Left lobe of liver (tissue), 2 donors: Measurements from ENCODE around the gene TRAPPC10. TPM values are rescaled to one million over a fixed set of nuclear protein-coding genes. Genes with fewer than 3 reads are reported as not detected.

ENCODE experiments used
- ATAC-seq: fragments of 200-7000 bp; cut with Tn5 transposase; one replicate; pipeline ENCODE4 v1.9.1; 2020; ENCODE audit warnings: mild to moderate bottlenecking, moderate library complexity
- DNase-seq: peaks from one replicate; pipeline ENCODE4 v3.0.0-alpha.2; 2020; ENCODE audit warnings: low spot score
- total RNA-seq: library from RNA; stranded (reverse); gene quantifications from one replicate; pipeline ENCODE4 v1.2.1, GENCODE V29; 2021
- donor health status: DM: no; HTN: no; CAD: no; lungs with moderate emphysema.
- donor health status: DM: no; HTN: yes; CAD: no.

The TRAPPC10 gene
- total RNA-seq, 1 donor from 2014 or later, result 21.2 TPM

DNA sequence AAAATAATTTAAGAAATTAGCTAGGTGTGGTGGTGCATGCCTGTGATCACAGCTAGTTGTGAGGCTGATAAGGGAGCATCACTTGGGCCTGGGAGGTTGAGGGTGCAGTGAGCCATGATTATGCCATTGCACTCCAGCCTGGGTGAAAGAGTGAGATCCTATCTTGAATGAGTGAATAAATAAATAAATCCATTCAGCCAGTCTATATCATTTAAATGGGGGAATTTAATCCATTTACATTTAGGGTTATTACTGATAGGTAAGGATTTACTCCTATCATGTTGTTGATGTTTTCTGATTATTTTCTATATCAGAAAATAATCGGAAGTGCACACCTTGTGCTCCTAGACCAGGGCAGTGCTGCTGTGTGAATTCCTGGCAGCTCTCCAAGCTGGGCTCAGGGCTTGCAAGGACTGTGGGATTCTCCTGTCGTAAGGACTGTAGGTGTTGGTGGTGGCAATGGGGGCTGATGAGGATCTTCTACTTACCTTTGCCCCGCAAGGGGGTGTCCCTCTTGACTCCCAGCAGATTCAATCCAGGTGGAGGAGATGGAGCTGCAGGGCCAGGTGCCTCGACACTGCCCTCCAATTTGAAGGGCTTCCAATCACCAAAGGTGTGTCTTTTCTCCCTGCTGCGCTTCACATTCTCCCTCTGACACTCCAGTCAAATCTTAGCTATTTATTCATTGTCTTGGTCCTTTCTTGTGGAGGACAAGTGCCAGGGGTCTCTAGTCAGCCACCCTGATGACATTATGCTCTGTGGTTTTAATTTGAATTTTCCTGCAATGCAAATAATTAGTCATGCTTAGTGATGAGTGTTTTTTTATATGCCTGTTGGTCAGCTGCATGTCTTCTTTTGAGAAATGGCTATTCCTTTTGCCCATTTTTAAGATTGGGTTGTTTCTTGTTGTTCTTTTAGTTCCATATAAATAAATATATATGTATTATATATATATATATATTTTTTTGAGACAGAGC, 14.1 kb upstream of the TRAPPC10 start:
- DNase-seq (no peak), ATAC-seq (no peak)

DNA sequence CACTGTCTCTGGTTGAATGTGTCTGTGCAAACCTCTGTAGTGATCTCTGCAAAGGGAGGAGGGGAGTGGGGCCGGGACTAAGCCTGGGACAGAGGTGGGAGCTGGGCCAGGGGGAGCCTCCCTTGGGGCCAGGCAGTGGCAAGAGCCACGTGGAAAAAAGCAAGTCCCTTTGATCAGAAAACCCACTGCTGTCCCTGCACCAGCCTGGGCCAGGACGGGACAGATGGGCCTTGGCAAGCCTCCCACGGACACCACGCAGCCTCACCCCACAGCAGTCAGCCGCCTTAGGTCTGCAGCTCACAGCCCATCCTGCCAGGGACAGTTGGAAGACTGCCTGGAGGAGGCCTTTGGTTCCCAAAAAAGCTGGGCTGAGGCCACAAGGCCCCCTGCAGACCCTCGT, 11.7 kb upstream of the TRAPPC10 start:
- DNase-seq (no peak), ATAC-seq (no peak)

DNA sequence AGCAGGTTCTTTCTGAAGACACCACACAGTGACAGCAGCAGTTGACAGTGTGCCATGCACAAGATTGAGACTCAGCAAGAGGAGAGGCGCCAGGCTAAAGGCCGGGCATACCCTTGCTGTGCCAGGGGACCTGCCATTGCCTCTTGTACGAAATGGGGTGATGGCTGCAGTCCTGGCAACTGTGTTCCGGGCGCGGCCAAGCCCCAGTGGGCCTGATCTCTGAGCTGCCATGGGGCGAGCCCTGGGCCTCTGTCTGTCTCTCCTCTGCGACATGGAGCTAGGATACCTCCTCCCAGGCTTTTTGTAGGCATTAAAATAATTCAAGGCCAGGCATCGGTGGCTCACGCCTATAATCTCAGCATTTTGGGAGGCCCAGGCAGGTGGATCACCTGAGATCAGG, 9.6 kb upstream of the TRAPPC10 start:
- DNase-seq (no peak), ATAC-seq (no peak)

DNA sequence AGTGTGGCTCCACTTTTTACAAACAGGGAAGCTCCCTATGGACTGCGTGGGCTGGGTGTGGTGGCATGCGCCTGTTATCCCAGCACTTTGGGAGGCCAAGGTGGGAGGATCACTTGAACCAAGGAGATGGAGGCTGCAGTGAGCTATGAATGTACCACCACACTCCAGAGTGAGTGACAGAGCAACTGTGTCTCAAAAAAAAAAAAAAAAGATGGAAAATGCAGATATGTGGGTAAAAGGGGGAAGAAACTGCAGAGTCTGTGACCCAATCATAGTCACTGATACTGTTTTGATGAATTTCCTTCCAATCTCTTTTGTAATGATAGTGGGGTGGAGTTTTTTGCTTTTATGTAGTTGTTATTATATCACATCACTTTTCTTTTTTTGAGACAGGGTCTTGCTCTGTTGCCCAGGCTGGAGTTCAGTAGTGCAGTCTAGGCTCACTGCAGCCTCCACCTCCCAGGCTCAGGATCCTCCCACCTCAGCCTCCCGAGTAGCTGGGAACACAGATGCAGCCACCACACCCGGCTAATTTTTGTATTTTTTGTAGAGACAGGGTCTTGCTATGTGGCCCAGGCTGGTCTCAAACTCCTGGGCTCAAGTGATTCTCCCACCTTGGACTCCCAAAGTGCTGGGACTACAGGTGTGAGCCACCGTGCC, 8.7 kb upstream of the TRAPPC10 start:
- no peak for DNase-seq

DNA sequence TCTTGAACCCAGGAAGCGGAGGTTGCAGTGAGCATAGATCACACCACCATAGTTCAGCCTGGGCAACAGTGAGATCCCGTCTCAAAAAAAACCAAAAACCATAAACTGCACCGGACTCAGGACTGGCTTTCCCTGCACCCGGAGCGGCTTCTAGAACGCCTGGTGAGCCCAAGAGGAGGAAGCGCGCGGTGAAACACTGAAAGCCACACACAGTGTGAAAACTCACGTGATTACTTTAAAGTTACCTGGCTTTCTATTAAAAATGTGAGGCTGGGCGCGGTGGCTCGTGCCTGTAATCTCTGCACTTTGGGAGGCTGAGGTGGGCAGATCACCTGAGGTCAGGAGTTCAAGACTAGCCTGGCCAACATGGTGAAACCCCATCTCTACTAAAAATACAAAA, 7.0 kb upstream of the TRAPPC10 start:
- ATAC-seq (no peak), DNase-seq (no peak)

More for the DNA sequence above, 8.7 kb upstream of the TRAPPC10 start:
- ATAC-seq, result no peak

DNA sequence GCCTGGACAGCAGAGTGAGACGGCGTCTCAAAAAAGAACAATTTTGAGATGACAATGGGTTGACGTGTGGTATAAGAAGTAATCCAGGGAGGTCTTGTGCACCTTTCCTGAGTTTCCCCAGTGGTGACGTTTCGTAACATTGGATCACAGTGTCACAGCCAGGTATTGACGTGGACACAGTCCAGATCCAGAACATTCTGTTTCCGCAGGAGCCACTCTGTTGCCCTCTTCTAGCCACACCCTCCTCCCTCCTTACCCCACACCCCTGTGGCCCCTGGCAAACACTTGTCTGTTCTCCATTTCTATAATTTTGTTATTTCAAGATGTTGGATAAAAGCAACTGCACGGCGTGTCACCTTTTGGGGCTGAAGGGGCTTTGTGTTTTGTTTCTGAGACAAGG, 6.5 kb upstream of the TRAPPC10 start:
- DNase-seq (peak; percentile 81), ATAC-seq (peak; percentile 89)

DNA sequence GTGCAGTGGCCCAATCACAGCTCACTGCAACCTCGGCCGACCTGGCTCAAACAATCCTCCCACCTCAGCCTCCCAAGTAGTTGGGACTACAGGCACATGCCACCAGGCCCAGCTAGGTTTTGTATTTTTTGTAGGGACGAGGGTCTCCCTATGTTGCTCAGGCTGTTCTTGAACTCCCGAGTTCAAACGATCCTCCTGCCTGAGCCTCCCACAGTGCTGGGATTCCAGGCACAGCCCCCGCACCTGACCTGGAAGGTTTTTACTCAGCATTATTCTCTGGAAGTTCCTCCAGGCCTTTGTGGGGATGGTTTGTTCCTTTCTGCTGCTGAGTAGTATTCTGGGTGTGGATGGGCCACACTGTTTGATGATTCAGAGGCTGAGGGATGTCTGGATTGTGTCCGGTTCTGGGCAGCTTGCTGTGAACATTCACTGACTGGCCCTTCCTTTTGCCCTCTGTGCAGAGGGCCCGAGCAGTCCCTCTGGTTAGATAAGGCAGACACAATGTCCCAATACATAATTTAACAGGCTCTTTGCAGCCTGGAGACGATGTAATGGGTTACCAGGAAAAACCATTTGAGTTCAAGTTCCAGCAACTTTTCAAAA, 6.0 kb upstream of the TRAPPC10 start:
- DNase-seq, result no peak
- ATAC-seq, result peak; percentile 54

DNA sequence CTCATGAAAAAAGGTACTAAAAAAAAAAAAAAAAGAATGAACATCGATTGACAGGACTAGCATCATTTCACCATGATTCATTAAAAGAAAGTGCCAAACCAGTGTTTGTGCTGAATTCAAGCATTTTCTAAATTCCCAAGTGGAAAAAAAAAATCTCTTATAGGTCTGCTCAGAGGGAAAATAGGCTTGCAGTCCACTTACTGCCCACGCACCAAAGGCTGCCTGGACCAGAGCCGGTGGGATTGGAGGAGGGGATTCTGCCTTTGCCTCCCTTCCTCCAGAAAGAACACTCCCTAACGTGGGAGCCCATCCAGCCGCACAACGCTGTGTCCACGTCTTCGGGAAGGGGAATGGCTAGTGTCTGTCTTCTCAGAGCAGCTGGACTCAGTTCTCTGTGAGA, 5.5 kb upstream of the TRAPPC10 start:
- ATAC-seq (no peak), DNase-seq (no peak)

DNA sequence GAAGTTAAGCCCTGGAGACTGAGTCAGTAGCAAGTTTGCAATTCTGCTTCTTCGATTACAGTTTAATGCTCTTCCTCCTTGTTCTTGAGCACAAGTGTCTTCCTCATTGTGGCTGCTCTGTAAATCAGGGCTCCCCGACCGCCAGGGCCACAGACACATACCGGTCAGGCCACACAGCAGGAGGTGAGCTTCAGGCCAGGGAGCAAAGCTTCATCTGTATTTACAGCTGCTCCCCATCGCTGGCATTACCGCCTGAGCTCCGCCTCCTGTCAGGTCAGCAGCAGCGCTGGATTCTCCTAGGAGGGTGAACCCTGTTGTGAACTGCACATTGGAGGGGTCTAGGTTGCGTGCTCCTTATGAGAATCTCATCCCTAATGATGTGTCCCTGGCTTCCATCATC, 1.7 kb upstream of the TRAPPC10 start:
- no peak for DNase-seq
- ATAC-seq, result no peak

DNA sequence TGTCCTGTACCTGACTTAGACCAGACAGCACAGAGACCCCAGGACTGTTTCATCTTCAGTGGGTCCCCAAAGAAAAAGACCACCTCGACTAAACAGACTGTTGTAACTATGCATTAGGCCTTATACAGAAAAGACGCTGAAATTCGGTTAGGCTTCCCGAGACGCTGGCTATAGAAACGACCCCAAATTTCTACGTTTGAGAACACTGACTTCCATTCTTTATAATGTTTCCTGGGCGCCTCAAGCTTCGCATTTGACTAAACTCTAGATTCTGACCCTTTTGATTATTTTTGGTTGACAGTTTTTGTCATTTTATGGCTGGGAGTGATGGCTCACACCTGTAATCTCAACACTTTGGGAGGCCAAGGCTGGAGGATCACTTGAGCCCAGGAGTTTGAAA, 986 bp upstream of the TRAPPC10 start:
- ATAC-seq, result no peak
- DNase-seq, result no peak

DNA sequence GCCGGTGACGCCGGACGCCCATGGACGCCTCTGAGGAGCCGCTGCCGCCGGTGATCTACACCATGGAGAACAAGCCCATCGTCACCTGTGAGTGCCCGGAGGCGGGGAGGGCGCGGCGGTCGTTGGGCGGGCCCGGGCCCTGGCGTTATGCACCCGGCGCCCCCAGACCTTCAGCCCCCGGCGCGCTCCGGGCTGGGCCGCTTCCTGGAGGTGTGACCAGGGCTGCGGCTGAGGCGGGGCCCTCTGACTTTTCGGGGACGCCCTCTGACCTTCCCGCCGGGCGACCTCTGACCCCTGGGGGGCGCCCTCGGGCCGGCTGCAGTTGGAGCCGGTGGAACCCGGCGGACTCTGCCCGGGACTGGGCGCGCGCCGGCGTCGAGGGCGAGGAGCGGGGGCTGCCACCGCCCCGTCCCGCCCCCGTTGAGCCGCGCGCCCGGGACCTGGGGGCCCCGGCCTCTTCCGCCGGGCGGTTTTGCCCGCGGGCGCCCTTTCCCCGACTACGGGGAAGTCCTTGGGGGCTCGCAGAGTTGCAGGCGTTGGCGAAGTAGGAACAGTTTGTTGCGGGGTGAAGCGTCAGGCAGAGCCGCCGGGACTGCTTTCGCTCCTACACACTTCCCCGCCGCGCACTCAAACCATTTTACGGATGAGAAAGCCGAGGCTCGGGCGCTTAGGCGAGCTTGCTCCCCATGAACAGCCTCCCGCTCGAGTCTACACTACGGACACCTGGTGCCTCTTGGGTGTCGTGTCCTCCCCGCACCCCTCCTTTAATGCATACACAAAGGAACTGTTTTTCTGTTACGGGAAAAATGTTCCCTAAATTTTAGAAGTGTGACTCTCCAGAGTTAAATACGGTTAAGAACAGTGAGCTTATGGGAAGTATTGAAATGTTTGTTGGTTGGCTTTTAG, 618 bp downstream of the TRAPPC10 start:
- peak; percentile 83 for ATAC-seq
- DNase-seq, result peak; percentile 93

DNA sequence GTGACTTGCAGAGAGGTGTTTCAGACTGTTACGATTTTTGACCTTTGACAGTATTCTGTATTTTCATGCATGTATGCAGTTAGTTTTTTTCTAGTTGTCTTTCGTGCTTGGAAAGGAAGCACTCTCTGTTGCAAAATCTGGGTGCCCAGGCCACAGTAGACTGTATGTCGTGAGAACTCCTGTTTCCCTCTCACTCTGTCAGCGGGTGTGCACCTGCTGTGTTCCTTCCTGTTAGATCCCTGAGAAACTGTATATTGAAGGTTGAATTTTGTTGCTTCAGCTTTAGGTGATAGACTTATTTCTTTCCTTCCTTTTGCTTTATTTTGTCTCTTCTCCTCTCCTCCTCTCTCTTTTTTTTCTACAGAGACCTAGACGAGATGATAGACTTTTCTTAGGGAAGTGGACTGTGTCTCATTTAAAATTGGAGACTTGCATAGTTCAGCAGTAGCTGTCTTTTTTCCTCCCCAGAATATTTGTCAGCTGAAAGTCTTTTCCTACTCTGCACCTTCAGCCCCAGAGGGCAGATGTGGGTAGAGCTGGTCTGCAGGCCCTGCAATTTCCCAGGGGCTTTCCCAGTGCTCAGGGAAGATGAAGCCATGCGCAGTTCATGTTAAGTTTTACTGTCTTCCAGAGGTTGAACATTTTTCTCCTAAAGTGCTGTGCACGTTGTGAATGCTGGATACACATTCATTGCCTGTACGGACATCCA, 1.4 kb downstream of the TRAPPC10 start:
- peak; percentile 22 for ATAC-seq
- no peak for DNase-seq

DNA sequence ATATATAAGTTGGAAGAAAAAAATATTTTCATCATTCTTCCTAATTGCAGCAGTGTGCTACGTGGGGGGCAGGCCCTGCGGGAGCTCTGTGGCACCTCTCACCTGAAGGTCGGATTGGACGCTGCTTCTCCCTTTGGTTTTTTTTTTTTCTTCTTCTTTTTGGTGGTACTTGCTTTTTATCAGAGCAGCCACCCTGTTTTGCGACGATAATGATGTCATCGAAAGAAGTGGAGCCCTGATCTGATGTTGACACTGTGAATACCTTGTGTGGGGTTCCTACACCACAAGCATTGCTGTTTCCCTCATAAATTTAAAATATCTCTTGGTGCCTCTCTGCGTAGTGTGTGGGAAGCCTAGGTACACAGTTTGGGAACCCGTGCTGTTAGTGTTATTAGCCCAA, 5.5 kb downstream of the TRAPPC10 start:
- DNase-seq (no peak), ATAC-seq (no peak)

DNA sequence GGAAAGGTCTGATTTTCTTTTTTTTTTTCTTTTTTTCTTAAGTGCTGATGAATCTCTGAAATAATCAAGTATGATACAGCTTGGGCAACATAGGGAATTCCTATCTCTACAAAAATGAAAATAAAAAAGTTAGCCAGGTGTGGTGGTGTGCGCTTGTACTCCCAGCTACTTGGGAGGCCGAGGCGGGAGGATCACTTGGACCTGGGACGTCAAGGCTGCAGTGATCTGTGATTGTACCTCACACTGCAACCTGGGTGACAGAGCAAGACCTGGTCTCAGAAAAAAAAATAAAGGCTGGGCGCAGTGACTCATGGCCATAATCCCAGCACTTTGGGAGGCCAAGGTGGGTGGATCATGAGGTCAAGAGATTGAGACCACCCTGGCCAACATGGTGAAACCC, 6.0 kb downstream of the TRAPPC10 start:
- DNase-seq (no peak), ATAC-seq (no peak)

DNA sequence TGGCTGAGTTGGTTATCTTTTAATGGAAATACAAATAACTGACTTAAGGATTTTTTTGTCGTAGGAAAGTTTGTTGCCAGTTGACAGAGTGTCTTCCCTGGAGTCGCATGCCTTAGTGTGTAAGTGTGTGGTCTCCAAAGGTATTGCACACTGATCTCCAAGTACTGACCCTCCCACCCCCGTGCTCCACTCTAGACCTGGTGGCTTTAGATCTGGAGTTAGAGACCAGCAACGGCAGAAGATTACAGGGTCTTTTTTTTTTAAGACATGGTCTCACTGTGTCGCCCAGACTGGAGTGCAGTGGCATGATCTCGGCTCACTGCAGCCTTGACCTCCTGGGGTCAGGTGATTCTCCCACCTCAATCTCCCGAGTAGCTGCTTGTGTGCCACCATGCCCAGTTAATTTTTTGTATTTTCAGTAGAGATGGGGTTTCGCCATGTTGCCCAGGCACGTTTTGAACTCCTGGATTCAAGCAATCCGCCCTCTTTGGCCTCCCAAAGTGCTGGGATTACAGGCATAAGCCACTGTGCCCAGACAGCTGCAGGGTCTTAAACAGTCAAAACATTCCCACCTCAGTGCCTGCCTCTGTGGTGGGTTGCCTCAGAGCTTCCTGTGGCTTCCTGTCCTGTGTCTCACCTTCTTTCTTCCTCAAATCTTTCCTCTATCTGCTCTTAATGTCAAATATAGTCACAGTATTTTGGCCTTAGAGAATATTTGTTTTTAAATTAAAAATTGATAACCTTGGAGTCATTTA, 6.9 kb downstream of the TRAPPC10 start:
- peak; percentile 10 for ATAC-seq

DNA sequence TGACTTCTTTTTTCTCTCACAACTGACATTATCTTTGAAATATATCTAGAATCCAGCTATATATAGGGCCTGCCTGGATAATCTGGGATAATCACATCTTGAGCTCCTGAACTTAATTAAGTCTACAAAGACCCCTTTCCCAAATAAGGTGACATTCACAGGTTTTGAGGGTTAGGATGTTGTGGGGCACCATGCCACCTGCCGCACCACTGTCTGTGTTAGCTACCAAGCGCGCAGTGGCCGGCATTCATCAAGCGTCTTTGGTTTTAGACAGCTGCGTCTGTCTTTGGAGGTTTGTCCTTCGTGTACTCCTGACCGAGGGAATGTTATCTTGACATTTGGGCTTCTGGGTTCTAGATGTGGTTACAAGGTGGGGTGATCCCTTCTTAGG, 7.5 kb downstream of the TRAPPC10 start:
- ATAC-seq (no peak), DNase-seq (no peak)

More for the DNA sequence above, 6.9 kb downstream of the TRAPPC10 start:
- DNase-seq, result peak; percentile 33

DNA sequence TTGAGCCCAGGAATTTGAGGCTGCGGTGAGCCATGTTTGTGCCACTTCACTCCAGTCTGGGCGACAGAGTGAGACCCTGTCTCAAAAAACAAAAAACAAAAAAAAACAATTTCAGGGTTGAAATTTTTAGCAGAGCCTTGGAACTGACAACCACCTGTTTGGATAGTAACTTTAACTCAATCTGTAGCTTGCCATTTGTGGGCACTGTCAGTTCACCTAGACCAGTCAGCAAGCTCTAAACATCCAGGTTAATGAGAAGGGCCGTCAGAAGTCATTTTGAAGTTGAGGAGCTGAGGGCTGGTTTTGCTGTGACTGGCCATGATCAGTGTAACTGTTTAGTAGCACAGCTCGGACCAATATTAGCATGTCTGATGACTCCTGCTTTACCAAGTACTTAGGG, 8.4 kb downstream of the TRAPPC10 start:
- ATAC-seq (no peak), DNase-seq (no peak)

DNA sequence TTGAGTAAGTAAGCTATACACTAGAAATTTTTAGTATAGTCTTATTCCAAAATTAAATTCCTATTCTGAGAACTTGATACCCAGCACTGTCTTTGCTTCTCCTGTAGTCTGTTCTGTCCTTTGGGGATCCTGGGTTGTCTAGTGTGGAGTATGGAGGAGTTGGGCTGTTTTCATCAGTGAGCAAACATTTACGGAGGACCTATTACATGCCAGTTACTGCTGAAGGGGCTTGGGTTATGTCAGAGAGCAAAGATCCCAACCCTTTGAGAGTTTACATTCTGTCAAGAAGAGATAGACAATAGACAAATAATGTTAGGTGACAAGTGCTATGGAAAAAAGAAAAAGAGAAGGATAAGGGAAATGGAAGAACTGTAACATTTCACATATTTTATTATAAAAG, 9.0 kb downstream of the TRAPPC10 start:
- ATAC-seq (peak; percentile 19), DNase-seq (no peak)

DNA sequence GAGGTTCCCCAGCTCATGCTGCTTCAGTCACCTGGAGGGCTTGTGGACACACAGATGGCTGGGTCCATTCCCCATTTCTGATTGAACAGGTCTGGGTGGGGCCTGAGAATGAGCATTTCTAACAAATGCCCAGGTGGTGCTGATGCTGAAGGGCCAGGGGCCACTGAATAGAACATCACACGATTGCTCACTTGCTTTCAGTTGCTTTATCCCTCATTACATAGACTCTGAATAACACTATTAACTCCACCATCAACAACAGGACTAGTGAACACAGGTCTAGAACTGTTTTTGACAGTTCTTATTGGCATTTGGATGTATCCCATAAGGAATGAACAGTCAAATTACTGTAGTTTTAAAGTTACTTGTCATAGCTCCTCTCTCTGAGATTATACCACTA, 12.1 kb downstream of the TRAPPC10 start:
- DNase-seq, result no peak
- ATAC-seq, result no peak
